Measurements from ENCODE around the gene CAMKMT. TPM values are rescaled to one million over a fixed set of nuclear protein-coding genes. Genes with fewer than 3 reads are reported as not detected.

Gene CAMKMT
- total RNA-seq, 4 donors from 2014 or later: 6.0 to 15.3 (median 10.7) TPM

DNA sequence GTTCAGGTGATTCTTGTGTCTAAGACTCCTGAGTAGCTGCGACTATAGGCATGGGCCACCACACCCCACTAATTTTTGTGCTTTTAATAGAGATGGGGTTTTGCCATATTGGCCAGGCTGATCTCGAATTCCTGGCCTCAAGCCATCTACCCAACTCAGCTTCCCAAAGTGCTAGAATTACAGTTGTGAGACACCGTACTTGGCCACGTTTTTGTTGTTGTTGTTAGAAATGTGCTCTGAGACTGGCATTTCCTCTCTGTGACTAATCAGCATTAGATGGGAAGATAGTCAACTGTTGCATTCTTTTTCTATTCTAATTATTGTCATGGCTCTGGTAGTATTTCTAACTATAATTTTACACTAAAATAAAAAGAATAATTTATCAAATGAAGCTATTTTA is 191.7 kb downstream of the CAMKMT start:
- Histone ChIP-seq H3K4me3 (no peak overlapping the region), H3K4me1 (peaks cover 5% of the 10 kb centered on the region), H3K36me3 (no peaks in the 10 kb centered on the region), H3K27me3 (no peaks in the 10 kb centered on the region), H3K27ac (no peak overlapping the region), H3K9me3 (no peaks in the 10 kb centered on the region)
- TF ChIP-seq POLR2A (IDR thresholded peaks at IDR 0.05) (no peak), POLR2AphosphoS5 (IDR thresholded peaks at IDR 0.05) (no peak), EP300 (IDR thresholded peaks at IDR 0.05) (no peak)
- TF ChIP-seq, protein P1, sequence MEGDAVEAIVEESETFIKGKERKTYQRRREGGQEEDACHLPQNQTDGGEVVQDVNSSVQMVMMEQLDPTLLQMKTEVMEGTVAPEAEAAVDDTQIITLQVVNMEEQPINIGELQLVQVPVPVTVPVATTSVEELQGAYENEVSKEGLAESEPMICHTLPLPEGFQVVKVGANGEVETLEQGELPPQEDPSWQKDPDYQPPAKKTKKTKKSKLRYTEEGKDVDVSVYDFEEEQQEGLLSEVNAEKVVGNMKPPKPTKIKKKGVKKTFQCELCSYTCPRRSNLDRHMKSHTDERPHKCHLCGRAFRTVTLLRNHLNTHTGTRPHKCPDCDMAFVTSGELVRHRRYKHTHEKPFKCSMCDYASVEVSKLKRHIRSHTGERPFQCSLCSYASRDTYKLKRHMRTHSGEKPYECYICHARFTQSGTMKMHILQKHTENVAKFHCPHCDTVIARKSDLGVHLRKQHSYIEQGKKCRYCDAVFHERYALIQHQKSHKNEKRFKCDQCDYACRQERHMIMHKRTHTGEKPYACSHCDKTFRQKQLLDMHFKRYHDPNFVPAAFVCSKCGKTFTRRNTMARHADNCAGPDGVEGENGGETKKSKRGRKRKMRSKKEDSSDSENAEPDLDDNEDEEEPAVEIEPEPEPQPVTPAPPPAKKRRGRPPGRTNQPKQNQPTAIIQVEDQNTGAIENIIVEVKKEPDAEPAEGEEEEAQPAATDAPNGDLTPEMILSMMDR (IDR thresholded peaks at IDR 0.05): no peak
- 40% methylated on average over 4 of the region's 4 CpGs for WGBS
- DNase-seq (ENCODE audit: low spot score in 2 of 2): no peak

DNA sequence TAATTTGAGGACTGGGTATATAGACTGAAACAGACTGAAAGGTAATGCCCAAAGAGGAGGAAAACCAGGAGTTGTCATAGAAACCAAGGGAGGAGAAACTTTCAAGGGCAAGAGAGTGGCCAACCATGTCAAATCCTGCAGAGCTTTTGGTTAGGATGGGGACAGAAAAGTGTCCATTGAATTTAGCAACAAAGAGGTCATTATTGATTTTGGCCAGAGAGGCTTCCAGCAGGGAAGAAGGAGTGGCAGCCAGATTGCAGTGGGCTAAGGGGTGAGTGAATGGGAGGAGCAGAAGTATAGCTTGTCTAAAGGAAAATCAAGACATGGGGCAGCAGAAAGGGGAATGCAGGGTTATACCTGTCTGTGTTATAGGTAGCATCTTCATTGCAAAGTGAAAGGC is 194.0 kb downstream of the CAMKMT start:
- Histone ChIP-seq H3K27ac (no peak overlapping the region), H3K36me3 (no peaks in the 10 kb centered on the region), H3K4me3 (no peak overlapping the region), H3K9me3 (no peaks in the 10 kb centered on the region), H3K27me3 (no peaks in the 10 kb centered on the region), H3K4me1 (no peaks in the 10 kb centered on the region)
- TF ChIP-seq, protein P1 (IDR thresholded peaks at IDR 0.05): no peak
- TF ChIP-seq POLR2AphosphoS5 (IDR thresholded peaks at IDR 0.05) (no peak), EP300 (IDR thresholded peaks at IDR 0.05) (no peak), POLR2A (IDR thresholded peaks at IDR 0.05) (no peak)
- no peak for DNase-seq (ENCODE audit: low spot score in 2 of 2)

DNA sequence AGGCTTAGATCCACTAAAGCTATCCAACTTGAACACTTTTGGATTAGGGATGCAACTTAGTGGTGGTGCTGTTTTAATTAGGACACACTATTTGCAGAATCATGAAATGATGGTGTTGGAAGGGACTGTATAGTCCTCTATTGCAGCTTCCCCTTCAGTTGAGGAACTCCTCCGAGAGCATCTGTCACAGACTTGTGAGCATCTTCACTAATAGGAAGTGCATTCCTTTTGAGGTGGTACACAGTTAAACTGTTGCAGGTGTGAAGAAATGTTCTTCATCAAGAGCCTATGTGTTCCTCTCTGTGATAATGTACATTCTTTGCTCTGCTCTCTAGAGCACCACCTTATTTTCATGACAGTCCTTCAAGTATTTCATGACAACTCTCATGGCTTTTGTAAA is 197.4 kb downstream of the CAMKMT start:
- WGBS: 82% methylated on average over 1 of the region's 1 CpG
- Histone ChIP-seq H3K9me3 (no peaks in the 10 kb centered on the region), H3K27me3 (no peaks in the 10 kb centered on the region), H3K27ac (no peak overlapping the region), H3K36me3 (no peaks in the 10 kb centered on the region), H3K4me3 (no peak overlapping the region), H3K4me1 (no peaks in the 10 kb centered on the region)
- no peak for DNase-seq (ENCODE audit: low spot score in 2 of 2)
- TF ChIP-seq POLR2A (IDR thresholded peaks at IDR 0.05) (no peak), EP300 (IDR thresholded peaks at IDR 0.05) (no peak), POLR2AphosphoS5 (IDR thresholded peaks at IDR 0.05) (no peak)
- TF ChIP-seq, protein P1 (IDR thresholded peaks at IDR 0.05): no peak

DNA sequence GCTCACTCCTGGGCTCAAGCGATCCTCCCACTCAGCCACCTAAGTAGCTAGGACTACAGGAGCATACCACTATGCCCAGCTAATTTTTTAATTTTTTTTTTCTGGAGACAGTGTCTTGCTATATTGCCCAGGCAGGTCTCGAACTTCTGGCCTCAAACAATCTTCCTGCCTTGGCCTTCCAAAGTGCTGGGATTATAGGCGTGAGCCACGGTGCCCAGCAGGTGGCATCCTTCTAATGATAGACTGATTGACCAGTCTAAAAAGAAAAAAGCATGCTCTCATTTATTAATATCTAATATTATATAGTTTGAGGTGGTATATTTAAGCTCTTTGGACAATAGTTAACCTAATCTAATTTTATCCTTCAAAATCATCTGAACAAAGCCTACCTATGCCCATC is 198.6 kb downstream of the CAMKMT start:
- WGBS: 84% methylated on average over 4 of the region's 4 CpGs
- Histone ChIP-seq H3K9me3 (no peaks in the 10 kb centered on the region), H3K4me3 (no peak overlapping the region), H3K27ac (no peak overlapping the region), H3K36me3 (no peaks in the 10 kb centered on the region), H3K27me3 (no peaks in the 10 kb centered on the region), H3K4me1 (no peaks in the 10 kb centered on the region)
- TF ChIP-seq, protein P1 (IDR thresholded peaks at IDR 0.05): no peak
- no peak for TF ChIP-seq POLR2A (IDR thresholded peaks at IDR 0.05)
- no peak for TF ChIP-seq EP300 (IDR thresholded peaks at IDR 0.05)
- no peak for TF ChIP-seq POLR2AphosphoS5 (IDR thresholded peaks at IDR 0.05)
- DNase-seq (ENCODE audit: low spot score in 2 of 2): no peak

DNA sequence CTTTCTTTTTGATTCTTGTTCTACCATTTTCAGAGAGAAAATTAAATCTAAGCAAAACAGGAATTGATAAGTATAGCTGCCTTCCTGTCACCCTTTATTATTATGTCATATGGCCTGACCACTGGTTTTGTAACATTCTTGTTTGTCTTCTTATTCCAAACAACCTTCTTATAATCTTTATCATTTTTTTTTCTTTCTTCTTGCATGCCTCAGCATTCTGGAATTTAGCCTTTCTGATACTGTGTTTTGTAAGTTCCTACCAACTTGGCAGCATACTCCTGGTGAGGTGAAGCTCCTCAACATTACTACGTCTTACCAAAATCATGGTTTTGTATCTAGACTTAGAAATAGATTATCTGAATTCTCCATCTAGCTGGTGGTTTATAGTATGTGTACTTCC is 199.2 kb downstream of the CAMKMT start:
- no peaks in the 10 kb centered on the region for H3K9me3 ChIP-seq
- no peaks in the 10 kb centered on the region for H3K4me1 ChIP-seq
- no peaks in the 10 kb centered on the region for H3K36me3 ChIP-seq
- no peak for TF ChIP-seq POLR2AphosphoS5 (IDR thresholded peaks at IDR 0.05)
- TF ChIP-seq, protein P1 (IDR thresholded peaks at IDR 0.05): no peak
- no peak for TF ChIP-seq EP300 (IDR thresholded peaks at IDR 0.05)
- no peak for TF ChIP-seq POLR2A (IDR thresholded peaks at IDR 0.05)
- 83% methylated on average over 1 of the region's 1 CpG for WGBS
- no peak overlapping the region for H3K27ac ChIP-seq
- DNase-seq (ENCODE audit: low spot score in 2 of 2): no peak
- H3K27me3 ChIP-seq: no peaks in the 10 kb centered on the region
- no peak overlapping the region for H3K4me3 ChIP-seq
